GM19035 (cell line): ENCODE results near the gene TMEM255A.
"Not testable (repeated sequence)": the region's sequence is repeated elsewhere in the genome, so short reads cannot be mapped to it uniquely, and the experiment has no call there.

Source experiments
- ATAC-seq: cut with Tn5 transposase; IDR thresholded peaks from one replicate; pipeline ENCODE4 v1.9.1; 2021; ENCODE audit not compliant: unreplicated experiment

TMEM255A gene

DNA sequence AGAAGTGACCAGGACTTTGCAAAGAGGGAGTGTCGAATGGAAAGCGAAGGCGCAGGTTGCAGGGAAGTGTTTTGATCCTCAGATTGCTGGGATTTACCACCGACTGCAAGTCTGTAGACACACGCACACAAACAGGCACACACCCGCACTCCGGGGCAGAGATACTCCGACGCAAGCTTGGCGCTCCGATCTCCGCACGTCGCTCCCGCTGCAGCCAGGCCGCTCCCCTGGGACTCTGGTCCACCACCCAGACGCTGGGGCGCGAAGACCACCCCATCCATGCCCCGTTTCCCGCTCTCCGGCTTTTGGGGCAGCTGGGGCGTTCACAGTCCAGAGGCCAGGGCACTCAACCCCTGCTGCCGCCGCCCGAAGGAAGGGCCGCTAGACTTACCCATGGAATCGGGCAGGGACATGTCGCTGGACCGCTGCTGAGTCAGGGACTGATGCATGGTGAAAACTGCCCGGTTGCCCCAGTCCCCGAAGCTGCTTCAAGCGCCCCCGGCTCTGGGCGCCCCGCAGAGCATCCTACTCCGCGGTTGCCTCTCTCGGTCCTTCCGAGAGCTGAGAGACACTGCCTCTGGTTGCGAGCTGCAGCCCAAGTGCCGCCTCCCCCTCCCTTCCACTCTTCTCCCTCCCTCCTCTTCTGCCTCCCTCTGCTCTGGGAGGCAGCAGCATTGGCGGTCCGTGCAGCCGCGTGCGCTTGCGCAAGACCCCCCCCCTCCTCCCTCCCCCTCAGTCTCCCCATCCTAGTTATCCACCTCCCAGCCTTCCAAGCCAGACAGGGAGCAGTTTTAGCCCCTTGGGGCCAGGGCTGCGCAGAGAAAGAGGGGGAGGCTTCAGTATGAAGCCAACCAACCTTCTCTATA, at the start of gene TMEM255A:
TSS of gene TMEM255A (minus strand) at position 601 of the 866 bp plus-strand sequence. CDS start at position 449, 152 bp downstream.
- ATAC-seq: no peak

DNA sequence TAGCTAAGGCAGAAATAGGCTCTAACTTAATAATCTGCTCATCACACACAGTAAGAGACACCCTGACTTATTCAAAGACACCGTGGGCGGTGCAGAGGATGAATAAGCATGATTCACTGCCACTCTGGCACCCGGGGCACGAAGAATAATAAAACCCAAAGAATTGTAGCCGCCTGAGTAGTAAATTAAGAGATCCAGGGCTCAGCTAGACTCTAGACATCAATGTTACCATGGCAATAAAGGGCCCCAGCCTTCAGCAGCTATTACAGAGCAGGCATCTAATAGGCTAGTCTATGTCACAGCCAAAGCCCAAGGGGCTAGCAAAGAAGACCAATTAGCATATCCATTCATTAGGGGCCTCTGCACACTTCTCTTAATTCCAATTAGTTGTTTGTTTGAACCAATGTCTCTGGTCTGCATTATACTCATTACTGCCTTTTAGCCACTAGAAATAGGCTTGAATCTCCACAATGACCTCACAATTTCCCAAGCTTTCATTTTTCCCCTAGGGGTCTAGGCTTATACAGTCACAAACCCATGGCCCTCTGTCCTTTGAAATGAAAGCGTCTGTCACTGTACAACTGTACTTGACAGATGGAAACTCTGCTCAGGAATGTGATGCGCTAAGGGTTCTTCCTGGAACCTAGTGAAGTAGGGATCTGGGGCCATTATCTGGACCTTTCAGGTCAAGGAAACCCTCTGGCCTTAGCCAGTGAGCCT, 47.6 kb upstream of the TMEM255A start:
- no peak for ATAC-seq

DNA sequence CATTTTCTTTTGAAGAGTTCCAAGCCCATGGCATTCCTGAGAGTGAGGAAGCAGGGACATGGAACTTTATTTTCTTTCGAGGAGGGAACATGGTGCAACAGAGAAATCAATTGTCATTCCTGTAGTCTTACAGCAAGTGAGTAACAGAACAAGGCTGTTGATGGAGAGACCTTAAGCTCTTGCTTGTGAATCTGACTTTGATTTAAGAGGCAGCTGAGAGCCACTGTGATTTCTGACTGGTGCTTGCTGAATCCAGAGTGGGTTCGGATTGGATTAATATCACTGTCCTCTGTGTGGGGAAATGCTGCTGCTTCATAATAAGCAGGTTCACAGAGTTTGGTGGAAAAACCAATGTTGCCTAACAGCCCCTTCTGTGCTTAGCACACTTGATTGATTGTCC, 45.9 kb upstream of the TMEM255A start:
- no peak for ATAC-seq

DNA sequence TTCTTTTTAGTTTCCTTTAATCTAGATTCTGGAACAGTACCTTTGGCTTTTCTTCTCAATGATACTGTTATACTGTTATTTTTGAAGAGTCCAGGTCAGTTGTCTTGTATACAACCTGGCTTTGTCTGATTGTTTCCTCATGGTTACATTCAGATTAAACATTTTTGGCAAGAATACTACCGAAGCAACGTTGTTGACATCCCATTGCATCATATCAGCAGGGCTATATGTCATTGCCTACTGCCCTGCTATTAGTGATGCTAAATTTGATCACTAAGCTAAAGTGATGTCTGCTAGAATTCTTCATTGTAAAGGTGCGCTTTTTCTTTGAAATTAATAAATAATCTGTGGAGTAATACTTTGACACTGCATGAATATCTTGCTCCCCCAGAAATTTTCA, 44.8 kb upstream of the TMEM255A start:
- no peak for ATAC-seq

GRCh38 chrX:120350450-120351138, 39.3 kb upstream of the TMEM255A start:
- no peak for ATAC-seq

DNA sequence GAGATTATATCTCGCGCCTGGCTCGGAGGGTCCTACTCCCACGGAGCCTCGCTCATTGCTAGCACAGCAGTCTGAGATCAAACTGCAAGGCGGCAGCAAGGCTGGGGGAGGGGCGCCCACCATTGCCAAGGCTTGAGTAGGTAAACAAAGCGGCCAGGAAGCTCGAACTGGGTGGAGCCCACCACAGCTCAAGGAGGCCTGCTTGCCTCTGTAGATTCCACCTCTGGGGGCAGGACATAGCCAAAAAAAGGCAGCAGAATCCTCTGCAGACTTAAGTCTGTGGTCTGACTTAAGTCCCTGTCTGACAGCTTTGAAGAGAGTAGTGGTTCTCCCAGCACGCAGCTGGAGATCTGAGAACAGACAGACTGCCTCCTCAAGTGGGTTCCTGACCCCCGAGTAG, 33.3 kb upstream of the TMEM255A start:
- ATAC-seq: not testable (repeated sequence)

- ATAC-seq: no peak
These were observed 25.6 kb upstream of the TMEM255A start for GRCh38 chrX:120336899-120337298.

- ATAC-seq: no peak
These were observed 24.0 kb upstream of the TMEM255A start for GRCh38 chrX:120335289-120335688.

GRCh38 chrX:120334603-120335002, 23.3 kb upstream of the TMEM255A start:
- ATAC-seq: no peak

GRCh38 chrX:120334151-120334550, 22.9 kb upstream of the TMEM255A start:
- no peak for ATAC-seq

- no peak for ATAC-seq
These were observed 21.1 kb upstream of the TMEM255A start for GRCh38 chrX:120332394-120332793.

- no peak for ATAC-seq
These were observed 19.9 kb upstream of the TMEM255A start for GRCh38 chrX:120331116-120331515.

- ATAC-seq: no peak
These were observed 10.4 kb upstream of the TMEM255A start for GRCh38 chrX:120321520-120322281.

DNA sequence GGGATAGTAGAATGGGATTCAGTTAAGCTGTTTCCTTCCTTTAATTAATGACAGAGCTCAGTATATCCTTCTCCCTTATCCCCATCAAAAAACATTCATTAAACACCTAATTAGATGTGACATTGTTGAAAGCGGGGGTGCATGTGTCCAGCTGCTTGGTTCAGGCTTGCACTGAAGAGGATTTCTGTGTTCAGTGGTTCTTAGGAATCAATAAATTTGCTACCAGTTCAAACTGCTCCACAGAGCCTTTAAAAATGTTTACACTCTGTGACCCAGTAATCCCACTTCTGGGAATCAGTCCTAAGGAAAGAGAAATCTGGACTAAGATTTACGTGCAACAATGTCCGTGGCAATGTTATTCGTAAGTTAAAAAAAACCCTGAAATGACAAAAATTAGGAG, 7.2 kb upstream of the TMEM255A start:
- no peak for ATAC-seq

- no peak for ATAC-seq
These were observed 5.5 kb upstream of the TMEM255A start for GRCh38 chrX:120316587-120317283.

DNA sequence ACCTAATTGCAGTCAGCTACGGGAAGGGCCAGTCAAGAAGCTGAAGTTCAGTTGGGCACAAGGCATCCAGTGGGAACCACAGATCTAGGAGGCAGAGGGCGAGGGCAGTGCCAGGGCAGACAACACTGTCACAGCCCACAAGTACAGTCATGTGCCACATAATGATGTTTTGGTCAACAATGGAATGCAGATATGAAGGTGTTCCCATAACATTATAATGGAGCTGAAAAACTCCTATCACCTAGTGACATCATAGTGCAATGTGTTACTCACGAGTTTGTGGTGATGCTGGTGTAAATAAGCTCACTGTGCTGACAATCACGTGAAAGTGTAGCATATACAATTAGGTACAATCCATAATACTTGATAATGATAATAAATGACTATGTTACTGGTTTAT, 4.5 kb upstream of the TMEM255A start:
- no peak for ATAC-seq

- ATAC-seq: no peak
These were observed 434 bp upstream of the TMEM255A start for GRCh38 chrX:120311727-120312063.

DNA sequence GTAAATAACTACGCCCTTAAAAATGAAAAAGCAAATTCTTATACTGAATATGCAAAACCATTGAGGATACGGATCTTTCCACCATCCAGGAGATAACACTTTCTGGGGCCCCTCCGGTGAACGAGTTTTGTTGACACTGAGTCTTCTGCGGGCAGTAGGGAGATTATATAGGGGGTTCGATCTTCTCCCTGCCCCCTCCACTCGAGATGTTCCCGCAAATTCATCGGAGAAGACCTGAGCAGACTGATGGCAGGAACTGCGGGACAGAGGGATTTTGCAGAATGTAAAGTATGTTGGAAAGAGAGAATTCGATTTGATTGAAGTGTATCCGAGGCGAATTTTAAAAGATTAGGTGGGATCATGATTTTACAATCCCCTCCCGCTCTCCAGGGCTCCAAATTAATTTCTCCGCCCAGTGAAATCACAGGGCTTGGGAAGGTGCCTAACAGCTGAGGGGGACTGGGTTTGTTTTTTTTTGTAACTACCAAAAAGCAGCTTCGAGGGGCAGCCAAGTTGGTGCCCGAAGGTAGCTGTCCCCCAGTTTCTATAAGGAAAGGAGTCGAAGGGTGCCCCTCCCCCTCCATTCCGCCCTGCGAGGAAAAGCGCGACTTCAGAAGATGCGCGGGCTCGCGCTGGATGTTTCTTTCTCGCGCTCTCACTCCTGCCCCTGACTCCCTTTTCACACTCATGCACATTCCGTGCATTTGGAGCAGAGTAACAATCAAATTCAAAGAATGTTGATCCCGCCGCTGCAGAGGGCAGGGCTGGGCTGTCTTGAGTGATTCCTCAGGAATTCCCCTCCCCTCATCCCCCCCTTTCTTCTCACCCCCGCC, 1.2 kb downstream of the TMEM255A start:
- ATAC-seq: no peak
